ENCODE data around the gene TNNC2.

DNA sequence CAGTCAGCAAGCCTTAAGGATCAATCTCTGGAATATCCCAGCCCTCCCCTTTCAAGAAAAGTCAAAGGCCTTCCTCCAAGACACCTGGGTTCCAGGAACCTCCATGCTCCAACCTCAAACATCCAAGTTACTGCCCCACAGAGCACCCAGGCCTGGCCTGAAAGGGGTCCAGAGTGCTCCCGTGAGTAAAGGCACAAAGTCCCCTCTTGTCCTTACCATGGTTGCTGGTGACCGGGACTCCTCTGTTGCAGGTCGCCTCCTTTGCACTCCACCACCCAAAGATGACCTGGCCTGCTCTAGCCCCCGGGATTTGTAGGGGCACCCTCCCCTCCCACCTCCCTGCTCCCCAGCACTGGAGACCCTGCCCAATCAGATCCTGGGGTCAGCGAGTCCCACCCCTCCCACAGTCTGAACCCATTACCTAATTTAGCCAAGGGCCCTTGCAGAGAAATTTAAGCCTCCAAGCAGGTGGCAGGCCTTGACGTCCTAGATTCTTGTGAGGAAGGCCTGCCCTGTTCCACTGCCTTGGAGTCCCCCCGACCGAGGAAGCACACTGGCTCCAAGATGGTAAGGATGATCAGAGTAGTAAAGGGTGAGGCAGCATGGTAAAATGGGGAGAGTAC is at the start of gene TNNC2:
- TF ChIP-seq, protein P1, sequence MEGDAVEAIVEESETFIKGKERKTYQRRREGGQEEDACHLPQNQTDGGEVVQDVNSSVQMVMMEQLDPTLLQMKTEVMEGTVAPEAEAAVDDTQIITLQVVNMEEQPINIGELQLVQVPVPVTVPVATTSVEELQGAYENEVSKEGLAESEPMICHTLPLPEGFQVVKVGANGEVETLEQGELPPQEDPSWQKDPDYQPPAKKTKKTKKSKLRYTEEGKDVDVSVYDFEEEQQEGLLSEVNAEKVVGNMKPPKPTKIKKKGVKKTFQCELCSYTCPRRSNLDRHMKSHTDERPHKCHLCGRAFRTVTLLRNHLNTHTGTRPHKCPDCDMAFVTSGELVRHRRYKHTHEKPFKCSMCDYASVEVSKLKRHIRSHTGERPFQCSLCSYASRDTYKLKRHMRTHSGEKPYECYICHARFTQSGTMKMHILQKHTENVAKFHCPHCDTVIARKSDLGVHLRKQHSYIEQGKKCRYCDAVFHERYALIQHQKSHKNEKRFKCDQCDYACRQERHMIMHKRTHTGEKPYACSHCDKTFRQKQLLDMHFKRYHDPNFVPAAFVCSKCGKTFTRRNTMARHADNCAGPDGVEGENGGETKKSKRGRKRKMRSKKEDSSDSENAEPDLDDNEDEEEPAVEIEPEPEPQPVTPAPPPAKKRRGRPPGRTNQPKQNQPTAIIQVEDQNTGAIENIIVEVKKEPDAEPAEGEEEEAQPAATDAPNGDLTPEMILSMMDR (IDR thresholded peaks at IDR 0.05 in 2 of 3, conservative IDR thresholded peaks at IDR 0.05 in 1 of 3; ENCODE audit: insufficient read depth in 2 of 3, low read depth in 1 of 3, low read length in 3 of 3): no peak
- TF ChIP-seq HDAC6 (IDR thresholded peaks at IDR 0.05; ENCODE audit: low read depth, low read length) (no peak), POLR2A (conservative IDR thresholded peaks at IDR 0.05) (no peak), TCFL5 (CRISPR knock-in tag; conservative IDR thresholded peaks at IDR 0.05) (no peak)

Measured in K562 (cell line).